ENCODE data around the gene PCDHB10.
"Not testable (repeated sequence)": the region's sequence is repeated elsewhere in the genome, so short reads cannot be mapped to it uniquely, and the experiment has no call there.

Gene PCDHB10

DNA sequence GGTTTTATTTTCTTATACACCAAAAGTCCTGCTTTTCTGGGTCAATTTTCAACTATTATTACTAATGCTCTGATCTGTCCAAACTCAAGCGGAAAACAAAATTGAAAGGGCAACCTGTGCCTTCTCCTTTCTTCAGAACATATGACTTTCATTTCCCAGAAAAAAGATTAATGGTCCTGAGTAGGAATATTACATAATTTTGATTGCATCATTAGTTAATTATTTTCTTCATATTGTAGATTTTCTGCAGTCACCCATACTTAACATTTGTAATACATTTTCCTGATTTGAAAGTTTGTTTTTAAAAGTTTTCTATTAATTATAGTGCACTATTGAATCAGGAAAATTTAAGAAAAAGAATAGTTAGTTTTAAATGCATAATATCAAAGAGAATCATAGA lies 16.2 kb upstream of the PCDHB10 start:
- no peaks in the 10 kb centered on the region for H3K36me3 ChIP-seq (replicated peaks; ENCODE audit: low read depth, low read length)
- H3K4me2 ChIP-seq (ENCODE audit: low read length) = no peak overlapping the region
- H3K27me3 ChIP-seq (ENCODE audit: low read depth, low read length) = no peaks in the 10 kb centered on the region
- no peaks in the 10 kb centered on the region for H4K20me1 ChIP-seq (ENCODE audit: insufficient read depth, low read length)
- no peak overlapping the region for H3K4me3 ChIP-seq (ENCODE audit: low read length)
- H3K79me2 ChIP-seq (ENCODE audit: low read length) = no peaks in the 10 kb centered on the region
- no peak overlapping the region for H3K27ac ChIP-seq (ENCODE audit: low read length)
- H3K4me1 ChIP-seq (ENCODE audit: low read length) = peaks cover 3% of the 10 kb centered on the region; the same call in 1 of the 2 replicates
- H3K9ac ChIP-seq (ENCODE audit: low read length) = no peak overlapping the region
- H2AFZ ChIP-seq (ENCODE audit: low read depth, low read length) = no peak overlapping the region
- H3K9me3 ChIP-seq (ENCODE audit: insufficient read depth, low read length) = no peaks in the 10 kb centered on the region
- TF ChIP-seq, protein P1, sequence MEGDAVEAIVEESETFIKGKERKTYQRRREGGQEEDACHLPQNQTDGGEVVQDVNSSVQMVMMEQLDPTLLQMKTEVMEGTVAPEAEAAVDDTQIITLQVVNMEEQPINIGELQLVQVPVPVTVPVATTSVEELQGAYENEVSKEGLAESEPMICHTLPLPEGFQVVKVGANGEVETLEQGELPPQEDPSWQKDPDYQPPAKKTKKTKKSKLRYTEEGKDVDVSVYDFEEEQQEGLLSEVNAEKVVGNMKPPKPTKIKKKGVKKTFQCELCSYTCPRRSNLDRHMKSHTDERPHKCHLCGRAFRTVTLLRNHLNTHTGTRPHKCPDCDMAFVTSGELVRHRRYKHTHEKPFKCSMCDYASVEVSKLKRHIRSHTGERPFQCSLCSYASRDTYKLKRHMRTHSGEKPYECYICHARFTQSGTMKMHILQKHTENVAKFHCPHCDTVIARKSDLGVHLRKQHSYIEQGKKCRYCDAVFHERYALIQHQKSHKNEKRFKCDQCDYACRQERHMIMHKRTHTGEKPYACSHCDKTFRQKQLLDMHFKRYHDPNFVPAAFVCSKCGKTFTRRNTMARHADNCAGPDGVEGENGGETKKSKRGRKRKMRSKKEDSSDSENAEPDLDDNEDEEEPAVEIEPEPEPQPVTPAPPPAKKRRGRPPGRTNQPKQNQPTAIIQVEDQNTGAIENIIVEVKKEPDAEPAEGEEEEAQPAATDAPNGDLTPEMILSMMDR (IDR thresholded peaks at IDR 0.05; ENCODE audit: low read depth, low read length) = no peak
- no peak for TF ChIP-seq EZH2phosphoT487 (IDR thresholded peaks at IDR 0.05; ENCODE audit: low read depth)

DNA sequence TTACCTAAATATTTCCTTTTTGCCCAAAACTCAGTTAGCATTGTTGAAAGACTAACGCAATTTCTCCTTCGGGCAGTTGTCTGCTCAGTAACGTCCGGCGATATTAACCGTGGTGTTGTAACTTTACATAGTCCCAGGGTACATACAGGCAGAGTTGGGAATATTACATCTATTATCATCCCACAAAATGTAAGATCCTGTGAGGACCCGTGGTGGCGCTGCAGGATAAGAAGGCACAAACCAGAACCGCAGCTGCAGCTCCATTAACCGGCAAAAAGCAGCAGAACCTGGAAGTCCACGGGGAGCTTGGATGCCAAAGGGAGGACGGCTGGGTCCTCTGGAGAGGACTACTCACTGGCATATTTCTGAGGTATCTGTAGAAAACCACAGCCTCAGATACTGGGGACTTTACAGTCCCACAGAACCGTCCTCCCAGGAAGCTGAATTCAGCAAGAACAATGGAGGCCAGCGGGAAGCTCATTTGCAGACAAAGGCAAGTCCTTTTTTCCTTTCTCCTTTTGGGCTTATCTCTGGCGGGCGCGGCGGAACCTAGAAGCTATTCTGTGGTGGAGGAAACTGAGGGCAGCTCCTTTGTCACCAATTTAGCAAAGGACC lies 14.5 kb upstream of the PCDHB10 start, which contains the start of gene PCDHB8:
Gene PCDHB8 (plus strand): TSS at position 214 of the 615 bp plus-strand sequence. CDS start 245 bp downstream, at position 459.
- H3K79me2 ChIP-seq (ENCODE audit: low read length); H3K9ac ChIP-seq (ENCODE audit: low read length); H3K27me3 ChIP-seq (ENCODE audit: low read depth, low read length); H2AFZ ChIP-seq (ENCODE audit: low read depth, low read length); H4K20me1 ChIP-seq (ENCODE audit: insufficient read depth, low read length); H3K36me3 ChIP-seq (replicated peaks; ENCODE audit: low read depth, low read length); H3K4me3 ChIP-seq (ENCODE audit: low read length); H3K4me1 ChIP-seq (ENCODE audit: low read length); H3K9me3 ChIP-seq (ENCODE audit: insufficient read depth, low read length); H3K4me2 ChIP-seq (ENCODE audit: low read length); H3K27ac ChIP-seq (ENCODE audit: low read length): not testable (repeated sequence)

DNA sequence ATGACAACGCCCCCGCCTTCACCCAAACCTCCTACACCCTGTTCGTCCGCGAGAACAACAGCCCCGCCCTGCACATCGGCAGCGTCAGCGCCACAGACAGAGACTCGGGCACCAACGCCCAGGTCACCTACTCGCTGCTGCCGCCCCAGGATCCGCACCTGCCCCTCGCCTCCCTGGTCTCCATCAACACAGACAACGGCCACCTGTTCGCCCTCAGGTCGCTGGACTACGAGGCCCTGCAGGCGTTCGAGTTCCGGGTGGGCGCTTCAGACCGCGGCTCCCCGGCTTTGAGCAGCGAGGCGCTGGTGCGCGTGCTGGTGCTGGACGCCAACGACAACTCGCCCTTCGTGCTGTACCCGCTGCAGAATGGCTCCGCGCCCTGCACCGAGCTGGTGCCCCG lies 12.8 kb upstream of the PCDHB10 start:
- not testable (repeated sequence) for H4K20me1 ChIP-seq (ENCODE audit: insufficient read depth, low read length); H3K4me2 ChIP-seq (ENCODE audit: low read length); H3K36me3 ChIP-seq (replicated peaks; ENCODE audit: low read depth, low read length); H3K9ac ChIP-seq (ENCODE audit: low read length); H2AFZ ChIP-seq (ENCODE audit: low read depth, low read length); H3K4me1 ChIP-seq (ENCODE audit: low read length); H3K4me3 ChIP-seq (ENCODE audit: low read length); H3K79me2 ChIP-seq (ENCODE audit: low read length); H3K27me3 ChIP-seq (ENCODE audit: low read depth, low read length); H3K9me3 ChIP-seq (ENCODE audit: insufficient read depth, low read length); H3K27ac ChIP-seq (ENCODE audit: low read length)

DNA sequence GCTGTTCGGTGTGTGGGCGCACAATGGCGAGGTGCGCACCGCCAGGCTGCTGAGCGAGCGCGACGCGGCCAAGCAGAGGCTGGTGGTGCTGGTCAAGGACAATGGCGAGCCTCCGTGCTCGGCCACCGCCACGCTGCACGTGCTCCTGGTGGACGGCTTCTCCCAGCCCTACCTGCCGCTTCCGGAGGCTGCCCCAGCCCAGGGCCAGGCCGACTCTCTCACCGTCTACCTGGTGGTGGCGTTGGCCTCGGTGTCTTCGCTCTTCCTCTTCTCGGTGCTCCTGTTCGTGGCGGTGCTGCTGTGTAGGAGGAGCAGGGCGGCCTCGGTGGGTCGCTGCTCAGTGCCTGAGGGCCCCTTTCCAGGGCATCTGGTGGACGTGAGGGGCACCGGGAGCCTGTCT lies 12.3 kb upstream of the PCDHB10 start:
- not testable (repeated sequence) for H3K27me3 ChIP-seq (ENCODE audit: low read depth, low read length); H2AFZ ChIP-seq (ENCODE audit: low read depth, low read length); H3K4me1 ChIP-seq (ENCODE audit: low read length); H3K9ac ChIP-seq (ENCODE audit: low read length); H3K27ac ChIP-seq (ENCODE audit: low read length); H3K4me3 ChIP-seq (ENCODE audit: low read length); H3K79me2 ChIP-seq (ENCODE audit: low read length); H3K9me3 ChIP-seq (ENCODE audit: insufficient read depth, low read length); H3K4me2 ChIP-seq (ENCODE audit: low read length); H4K20me1 ChIP-seq (ENCODE audit: insufficient read depth, low read length); H3K36me3 ChIP-seq (replicated peaks; ENCODE audit: low read depth, low read length)

DNA sequence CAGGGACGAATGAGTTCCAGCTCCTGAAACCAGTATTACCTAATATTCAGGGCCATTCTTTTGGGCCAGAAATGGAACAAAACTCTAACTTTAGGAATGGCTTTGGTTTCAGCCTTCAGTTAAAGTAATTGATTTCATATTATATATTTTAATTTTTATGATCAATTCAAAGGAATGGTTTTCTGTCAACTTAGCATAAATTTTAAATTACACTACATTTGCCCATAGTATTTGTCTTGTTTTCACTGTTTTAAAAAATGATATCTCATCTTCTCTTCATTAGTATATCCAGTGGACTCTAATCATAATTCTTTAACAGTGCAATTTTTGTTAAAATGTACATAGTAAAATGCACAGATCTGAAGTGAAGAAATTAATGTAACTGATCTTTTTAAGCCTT lies 11.8 kb upstream of the PCDHB10 start:
- Histone ChIP-seq H3K27me3 (ENCODE audit: low read depth, low read length) (no peaks in the 10 kb centered on the region), H3K4me3 (ENCODE audit: low read length) (no peak overlapping the region), H3K27ac (ENCODE audit: low read length) (no peak overlapping the region), H2AFZ (ENCODE audit: low read depth, low read length) (no peak overlapping the region), H3K36me3 (replicated peaks; ENCODE audit: low read depth, low read length) (no peaks in the 10 kb centered on the region), H3K9ac (ENCODE audit: low read length) (no peak overlapping the region), H4K20me1 (ENCODE audit: insufficient read depth, low read length) (no peaks in the 10 kb centered on the region), H3K4me1 (ENCODE audit: low read length) (no peaks in the 10 kb centered on the region), H3K79me2 (ENCODE audit: low read length) (no peaks in the 10 kb centered on the region), H3K4me2 (ENCODE audit: low read length) (no peak overlapping the region), H3K9me3 (ENCODE audit: insufficient read depth, low read length) (no peaks in the 10 kb centered on the region)
- TF ChIP-seq, protein P1 (IDR thresholded peaks at IDR 0.05; ENCODE audit: low read depth, low read length) = no peak
- no peak for TF ChIP-seq EZH2phosphoT487 (IDR thresholded peaks at IDR 0.05; ENCODE audit: low read depth)

Data from OCI-LY3 (cell line).